OCI-LY1 (cell line): ENCODE data around the gene ZFHX3.

ENCODE experiments used
- H2AFZ ChIP-seq: fragments of 200-600 bp; sonication (generic), shearing (Covaris generic); 2 replicates; pipeline ENCODE4 v1.6.0; 2014; ENCODE audit warnings: antibody characterized with exemption, mild to moderate bottlenecking, low read length
- H3F3A ChIP-seq: fragments of 200-600 bp; sonication (generic), shearing (Covaris generic); 2 replicates; pipeline ENCODE4 v1.6.0; 2014; ENCODE audit warnings: mild to moderate bottlenecking, antibody characterized with exemption, low read length, moderate library complexity; ENCODE audit not compliant: insufficient read depth
- H3K27ac ChIP-seq: fragments of 200-600 bp; sonication (generic); 2 replicates; pipeline ENCODE4 v1.5.1; 2014; ENCODE audit warnings: low read length, mixed run types, mild to moderate bottlenecking, low read depth; ENCODE audit not compliant: poor library complexity, severe bottlenecking
- H3K27me3 ChIP-seq: fragments of 200-600 bp; sonication (generic); 2 replicates; pipeline ENCODE4 v1.6.0; 2014; ENCODE audit warnings: antibody characterized with exemption, mild to moderate bottlenecking, low read length, moderate library complexity; ENCODE audit not compliant: insufficient read depth
- H3K36me3 ChIP-seq: fragments of 200-600 bp; sonication (generic); 2 replicates; pipeline ENCODE4 v1.6.1; 2014; ENCODE audit warnings: mild to moderate bottlenecking, antibody characterized with exemption, low read length, moderate library complexity, mixed read lengths; ENCODE audit not compliant: insufficient read depth
- H3K4me1 ChIP-seq: fragments of 200-600 bp; sonication (generic); 2 replicates; pipeline ENCODE4 v1.5.1; 2014; ENCODE audit warnings: mild to moderate bottlenecking, low read length, moderate library complexity; ENCODE audit not compliant: insufficient read depth, severe bottlenecking
- H3K4me2 ChIP-seq: fragments of 200-600 bp; sonication (generic), shearing (Covaris generic); 2 replicates; pipeline ENCODE4 v1.6.1; 2014; ENCODE audit warnings: low read length
- H3K4me3 ChIP-seq: fragments of 200-600 bp; sonication (generic); 2 replicates; pipeline ENCODE4 v1.5.1; 2014; ENCODE audit warnings: low read length, low read depth, mild to moderate bottlenecking, mixed read lengths; ENCODE audit not compliant: poor library complexity, severe bottlenecking
- H3K79me2 ChIP-seq: fragments of 200-600 bp; shearing (Covaris generic); 2 replicates; pipeline ENCODE4 v1.6.1; 2016; ENCODE audit warnings: mixed run types, low read length, mixed read lengths; ENCODE audit not compliant: insufficient read depth
- H3K9ac ChIP-seq: fragments of 200-600 bp; sonication (generic), shearing (Covaris generic); 2 replicates; pipeline ENCODE4 v1.6.1; 2014; ENCODE audit warnings: mild to moderate bottlenecking, low read length, mixed read lengths
- H3K9me2 ChIP-seq: fragments of 200-600 bp; sonication (generic), shearing (Covaris generic); 2 replicates; pipeline ENCODE4 v1.6.1; 2014; ENCODE audit warnings: low read depth, mild to moderate bottlenecking, low read length, mixed read lengths
- H3K9me3 ChIP-seq: fragments of 200-600 bp; shearing (Covaris generic); 2 replicates; pipeline ENCODE4 v1.6.1; 2014; ENCODE audit warnings: low read length, mixed read lengths
- H4K20me1 ChIP-seq: fragments of 200-600 bp; sonication (generic), shearing (Covaris generic); 2 replicates; pipeline ENCODE4 v1.6.0; 2016; ENCODE audit warnings: mild to moderate bottlenecking, low read length; ENCODE audit not compliant: insufficient read depth
- CTCF ChIP-seq: fragments of 200-600 bp; sonication (generic), shearing (Covaris generic); IDR thresholded peaks from 2 replicates; pipeline ENCODE4 v1.5.1; 2017; ENCODE audit warnings: mild to moderate bottlenecking, antibody characterized with exemption, low read length, moderate library complexity, mixed read lengths
- EZH2 ChIP-seq: fragments of 200-600 bp; sonication (generic), shearing (Covaris generic); IDR thresholded peaks from 2 replicates; pipeline ENCODE4 v1.8.0; 2017; ENCODE audit warnings: borderline replicate concordance, mixed run types, mild to moderate bottlenecking, antibody characterized with exemption, low read length, moderate library complexity, mixed read lengths

ZFHX3 gene

GRCh38 chr16:73037331-73037745 is 10.6 kb downstream of the ZFHX3 start:
- no peaks in the 10 kb centered on the region for H3K4me1 ChIP-seq
- 0 out of 2 replicates have a peak, but pooled peaks cover 2% of the 10 kb centered on the region for H3K27me3 ChIP-seq
- H3K36me3 ChIP-seq, result no peaks in the 10 kb centered on the region
- no peak for TF ChIP-seq EZH2
- H3K4me3 ChIP-seq, result no peak overlapping the region
- H3K27ac ChIP-seq, result no peak overlapping the region
- no peak overlapping the region for H3K9ac ChIP-seq
- H3K79me2 ChIP-seq, result no peaks in the 10 kb centered on the region
- no peak overlapping the region for H2AFZ ChIP-seq
- no peaks in the 10 kb centered on the region for H3K9me3 ChIP-seq
- no peaks in the 10 kb centered on the region for H4K20me1 ChIP-seq
- H3F3A ChIP-seq, result no peaks in the 10 kb centered on the region
- H3K9me2 ChIP-seq, result no peaks in the 10 kb centered on the region
- no peak overlapping the region for H3K4me2 ChIP-seq

DNA sequence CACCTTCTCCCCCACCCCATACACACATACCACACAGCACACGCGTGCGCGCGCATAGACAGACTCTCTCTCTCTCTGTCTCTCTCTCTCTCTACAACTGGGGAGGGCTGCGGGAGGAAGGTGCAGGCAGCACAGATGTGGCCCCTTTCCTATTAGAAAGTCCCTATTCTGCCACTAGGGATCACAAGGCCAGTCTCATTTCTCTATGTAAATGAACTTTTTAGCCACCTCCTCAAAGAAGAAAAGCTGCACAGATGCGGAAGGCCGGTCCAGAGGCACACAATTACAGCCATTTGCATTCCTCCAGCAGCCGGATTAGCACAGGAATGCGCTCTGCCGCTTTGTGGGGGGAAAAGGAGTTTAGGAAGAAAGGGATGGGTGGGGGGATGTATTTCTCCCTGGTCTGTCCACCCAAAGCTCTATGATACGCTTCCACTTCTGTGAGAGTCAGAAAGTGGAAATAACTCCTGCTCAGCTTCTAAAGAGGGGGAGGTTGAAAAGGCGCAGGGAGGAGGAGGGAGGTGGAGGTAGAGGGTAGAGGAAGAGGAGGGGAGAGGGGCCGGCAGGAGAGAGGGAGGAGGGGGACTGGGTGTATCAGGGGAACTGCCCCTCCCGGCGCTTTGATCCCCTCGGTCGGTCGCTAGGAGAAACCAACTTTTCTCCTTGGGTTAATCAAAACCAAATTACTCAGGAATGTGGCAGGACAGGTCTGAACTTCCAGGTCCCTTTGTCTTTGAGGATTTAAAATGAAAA is 11.7 kb downstream of the ZFHX3 start:
- no peaks in the 10 kb centered on the region for H3K9me3 ChIP-seq
- no peaks in the 10 kb centered on the region for H3K36me3 ChIP-seq
- H3K79me2 ChIP-seq, result no peaks in the 10 kb centered on the region
- H3K9me2 ChIP-seq, result no peaks in the 10 kb centered on the region
- H3K4me1 ChIP-seq, result no peaks in the 10 kb centered on the region
- H3K27me3 ChIP-seq, result no peaks in the 10 kb centered on the region
- H4K20me1 ChIP-seq, result no peaks in the 10 kb centered on the region
- no peak overlapping the region for H2AFZ ChIP-seq
- no peak for TF ChIP-seq EZH2
- no peak for TF ChIP-seq CTCF
- no peak overlapping the region for H3K4me3 ChIP-seq
- no peak overlapping the region for H3K9ac ChIP-seq
- no peaks in the 10 kb centered on the region for H3F3A ChIP-seq
- no peak overlapping the region for H3K27ac ChIP-seq
- no peak overlapping the region for H3K4me2 ChIP-seq

DNA sequence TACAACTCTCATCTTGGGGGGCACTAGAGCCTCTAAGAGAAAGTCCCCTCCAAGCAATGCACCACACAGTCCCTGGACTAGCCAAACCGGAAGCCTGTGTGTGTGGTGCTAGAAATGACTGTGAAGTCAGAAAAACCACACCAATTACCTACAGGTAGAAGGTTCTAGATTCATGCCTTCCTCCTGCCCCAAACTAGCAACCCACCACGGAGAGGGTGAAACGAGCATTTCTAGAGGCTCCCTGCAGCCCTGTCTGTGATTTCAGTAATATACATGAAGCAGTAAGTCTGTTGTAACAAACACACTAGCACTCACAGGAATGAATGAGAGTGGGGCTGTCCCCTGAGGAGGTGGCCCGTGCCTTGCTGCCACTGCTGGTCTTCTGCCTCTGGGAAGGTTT is 13.6 kb downstream of the ZFHX3 start:
- no peak overlapping the region for H3K4me3 ChIP-seq

More for the DNA sequence above, 13.6 kb downstream of the ZFHX3 start:
- H3K27me3 ChIP-seq, result no peaks in the 10 kb centered on the region
- no peak overlapping the region for H3K4me2 ChIP-seq
- no peaks in the 10 kb centered on the region for H3K4me1 ChIP-seq
- no peak for TF ChIP-seq EZH2
- TF ChIP-seq CTCF, result no peak
- H3K9me2 ChIP-seq, result no peaks in the 10 kb centered on the region
- H3K9me3 ChIP-seq, result no peaks in the 10 kb centered on the region
- no peak overlapping the region for H3K27ac ChIP-seq
- H2AFZ ChIP-seq, result no peak overlapping the region
- no peak overlapping the region for H3K9ac ChIP-seq
- no peaks in the 10 kb centered on the region for H3K79me2 ChIP-seq
- no peaks in the 10 kb centered on the region for H3K36me3 ChIP-seq
- no peaks in the 10 kb centered on the region for H3F3A ChIP-seq
- H4K20me1 ChIP-seq, result no peaks in the 10 kb centered on the region
